ENCODE results near the gene REM2. TPM values are rescaled to one million over a fixed set of nuclear protein-coding genes. Genes with fewer than 3 reads are reported as not detected.
"Not testable (repeated sequence)": the region's sequence is repeated elsewhere in the genome, so short reads cannot be mapped to it uniquely, and the experiment has no call there.

REM2 gene
- total RNA-seq, 1 experiment from 2014 or later, result not detected

DNA sequence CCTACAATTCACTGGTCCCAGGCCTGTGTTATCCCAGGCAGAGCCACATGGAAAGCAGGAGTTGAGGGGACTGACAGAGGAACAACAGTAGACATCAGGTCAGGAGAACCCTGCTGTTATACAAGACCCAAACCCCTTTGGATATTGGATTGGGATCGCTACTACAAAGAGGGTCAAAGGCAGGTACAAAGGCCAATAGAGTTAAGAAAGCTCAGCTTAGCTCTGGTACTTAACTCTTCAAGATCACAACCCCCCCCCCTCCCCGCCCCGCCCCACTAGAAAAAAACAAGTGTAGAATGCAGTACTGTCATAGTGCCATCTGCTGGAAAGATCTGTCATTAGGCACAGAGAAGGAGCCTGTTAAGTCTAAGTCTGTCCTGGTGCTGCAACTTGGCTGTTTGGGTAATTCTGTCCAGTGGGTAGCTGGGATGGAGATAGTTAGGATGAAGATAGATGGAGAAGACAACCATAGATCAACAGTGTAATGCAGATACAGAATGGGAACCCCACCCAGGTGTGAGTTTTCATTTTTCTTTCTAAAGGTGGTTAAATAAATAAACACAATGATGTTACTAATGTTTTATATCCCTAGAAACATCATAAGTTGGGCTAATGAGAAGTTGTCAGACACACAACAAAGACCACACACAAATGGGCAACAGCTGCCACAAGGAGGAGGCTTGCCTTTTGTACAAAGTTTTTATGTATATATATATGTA lies 17.2 kb downstream of the REM2 start:
- Histone ChIP-seq H3K9me3 (no peaks in the 10 kb centered on the region), H3K4me3 (no peak overlapping the region), H3K27me3 (no peaks in the 10 kb centered on the region), H3K36me3 (no peaks in the 10 kb centered on the region)
- peak; percentile 8 for DNase-seq

DNA sequence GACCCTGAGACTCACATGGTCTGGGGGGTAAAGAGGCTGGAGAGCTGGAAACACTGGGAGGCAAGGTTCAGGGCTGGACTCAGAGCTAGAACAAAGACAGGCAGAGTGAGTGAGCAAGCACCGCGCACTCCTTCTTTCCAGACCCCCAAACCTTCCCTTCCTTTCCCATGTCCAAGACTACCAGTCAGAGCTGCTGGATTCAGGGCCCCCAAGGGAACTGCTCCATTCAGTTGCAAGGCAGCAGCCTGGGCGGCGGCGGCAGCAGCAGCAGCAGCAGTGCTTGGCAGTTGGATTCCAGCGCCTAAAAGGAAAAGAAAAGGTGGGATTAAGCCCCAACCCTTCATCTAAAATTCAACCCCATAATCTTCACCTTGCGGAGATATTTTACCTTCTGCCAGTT lies 18.8 kb downstream of the REM2 start:
- H3K27me3 ChIP-seq, result no peaks in the 10 kb centered on the region
- no peak overlapping the region for H3K4me3 ChIP-seq
- H3K36me3 ChIP-seq, result no peaks in the 10 kb centered on the region; the same call in 1 of the 2 replicates
- no peak for DNase-seq
- no peaks in the 10 kb centered on the region for H3K9me3 ChIP-seq

DNA sequence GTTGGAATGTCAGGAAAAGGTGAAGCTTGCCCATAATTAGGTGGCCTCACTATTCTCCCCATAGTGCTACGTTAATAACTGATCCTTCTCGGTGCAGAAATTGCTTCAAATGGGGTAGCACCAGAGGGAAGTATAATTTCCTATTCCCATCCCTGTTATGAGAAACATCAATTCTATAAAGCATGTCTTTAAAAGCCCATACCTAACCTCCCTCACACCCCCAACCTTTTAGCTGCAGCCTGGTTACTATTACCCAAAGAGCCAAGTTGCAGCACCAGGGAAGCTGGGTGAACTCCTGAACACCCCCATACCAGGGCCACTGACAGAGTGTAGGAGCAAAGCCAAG lies 20.7 kb downstream of the REM2 start:
- no peaks in the 10 kb centered on the region for H3K9me3 ChIP-seq
- no peak for DNase-seq
- no peaks in the 10 kb centered on the region for H3K27me3 ChIP-seq
- no peak overlapping the region for H3K4me3 ChIP-seq
- H3K36me3 ChIP-seq, result no peaks in the 10 kb centered on the region; the same call in 1 of the 2 replicates

DNA sequence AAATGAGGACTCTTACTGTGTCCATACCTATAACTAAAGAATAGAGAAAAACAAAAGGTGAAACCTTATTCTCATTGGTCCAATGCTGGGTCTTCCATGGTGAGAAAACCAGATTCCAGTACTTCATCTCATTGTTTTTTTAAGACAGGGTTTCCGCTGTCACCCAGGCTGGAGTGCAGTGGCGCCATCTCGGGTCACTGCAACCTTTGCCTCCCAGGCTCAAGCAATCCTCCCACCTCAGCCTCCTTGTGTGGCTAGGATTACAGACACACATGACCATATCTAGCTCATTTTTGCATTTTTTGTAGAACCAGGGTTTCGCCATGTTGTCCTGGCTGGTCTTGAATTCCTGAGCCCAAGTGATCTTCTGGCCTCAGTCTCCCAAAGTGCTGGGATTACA lies 22.6 kb downstream of the REM2 start:
- no peaks in the 10 kb centered on the region for H3K27me3 ChIP-seq
- no peaks in the 10 kb centered on the region for H3K9me3 ChIP-seq
- no peak for DNase-seq
- no peak overlapping the region for H3K4me3 ChIP-seq
- H3K36me3 ChIP-seq, result no peaks in the 10 kb centered on the region; the same call in 1 of the 2 replicates

DNA sequence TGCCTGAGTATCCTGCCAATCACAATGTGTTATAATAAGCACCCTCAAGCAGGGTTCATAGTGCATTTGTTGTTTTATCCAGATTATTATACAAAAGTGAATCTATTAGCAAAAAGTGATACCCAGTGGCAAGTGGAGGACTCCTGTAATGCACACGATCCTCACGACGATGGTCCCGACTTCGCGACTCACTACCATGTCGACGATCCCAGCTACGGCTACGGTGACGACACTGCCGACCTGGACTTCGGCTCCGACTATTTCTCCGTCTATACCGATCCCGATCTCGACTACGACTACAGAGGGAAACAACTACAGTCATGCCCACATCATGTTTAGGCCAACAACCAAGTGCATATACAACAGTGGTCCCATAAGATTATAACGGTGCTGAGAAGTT lies 23.1 kb downstream of the REM2 start:
- no peaks in the 10 kb centered on the region; the same call in 1 of the 2 replicates for H3K36me3 ChIP-seq
- H3K4me3 ChIP-seq, result no peak overlapping the region
- no peaks in the 10 kb centered on the region for H3K9me3 ChIP-seq
- H3K27me3 ChIP-seq, result no peaks in the 10 kb centered on the region
- no peak for DNase-seq

DNA sequence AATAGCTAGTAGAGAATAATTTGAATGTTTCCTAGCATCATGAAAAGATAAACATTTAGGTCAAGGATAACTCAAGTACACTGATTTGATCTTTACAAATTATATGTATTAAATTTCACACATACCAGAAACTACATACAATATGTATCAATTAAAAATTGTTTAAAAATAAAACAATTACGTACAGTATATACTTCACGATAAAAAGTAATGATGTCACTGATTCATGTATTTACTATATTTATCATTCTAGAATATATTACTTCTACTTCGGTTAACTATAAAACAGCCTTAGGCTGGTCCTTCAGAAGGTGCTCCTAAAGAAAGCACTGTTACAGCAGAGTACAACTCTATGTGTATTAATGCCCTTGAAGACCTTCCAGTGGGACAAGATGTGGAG lies 24.4 kb downstream of the REM2 start:
- Histone ChIP-seq H3K27me3 (no peaks in the 10 kb centered on the region), H3K4me3 (no peak overlapping the region), H3K9me3 (no peaks in the 10 kb centered on the region), H3K36me3 (no peaks in the 10 kb centered on the region; the same call in 1 of the 2 replicates)
- DNase-seq, result no peak

DNA sequence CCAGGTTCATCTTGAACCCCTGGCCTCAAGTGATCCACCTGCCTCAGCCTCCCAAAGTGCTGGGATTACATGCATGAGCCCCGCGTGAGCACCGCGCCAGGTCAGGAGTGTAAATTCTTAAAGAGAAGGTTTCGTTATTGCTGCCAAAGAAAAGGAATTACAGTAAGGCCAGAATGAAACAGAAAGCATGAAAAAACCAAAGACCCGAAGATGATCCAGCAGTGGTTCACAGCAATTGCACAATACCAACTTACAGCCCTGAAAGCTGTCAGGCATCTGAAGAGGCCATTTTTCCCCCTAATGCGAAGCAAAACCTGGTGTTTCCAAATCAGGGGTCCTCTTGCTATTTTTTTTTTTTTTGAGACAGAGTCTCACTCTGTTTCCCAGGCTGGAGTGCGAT lies 25.6 kb downstream of the REM2 start:
- no peak for DNase-seq
- Histone ChIP-seq H3K27me3 (no peaks in the 10 kb centered on the region), H3K4me3 (no peak overlapping the region), H3K9me3 (no peaks in the 10 kb centered on the region), H3K36me3 (no peaks in the 10 kb centered on the region; the same call in 1 of the 2 replicates)

DNA sequence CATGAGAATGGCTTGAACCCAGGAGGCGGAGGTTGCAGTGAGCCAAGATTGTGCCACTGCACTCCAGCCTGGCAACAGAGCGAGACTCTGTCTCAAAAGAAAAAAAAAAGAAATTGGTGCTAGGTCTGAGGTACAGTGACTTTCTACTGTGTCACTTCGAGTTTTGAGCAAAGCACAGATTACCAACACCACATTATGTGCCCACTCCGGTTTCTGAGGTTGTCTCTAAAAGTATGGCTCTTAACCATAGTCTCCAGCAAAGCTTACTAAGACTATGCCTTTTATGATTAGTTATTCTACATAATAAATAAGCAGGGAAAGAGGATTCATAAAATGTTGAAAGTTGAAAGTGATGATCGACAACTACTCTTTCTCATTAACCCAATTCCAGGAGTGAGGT lies 27.9 kb downstream of the REM2 start:
- DNase-seq, result no peak
- H3K9me3 ChIP-seq, result no peaks in the 10 kb centered on the region
- H3K4me3 ChIP-seq, result no peak overlapping the region
- H3K27me3 ChIP-seq, result no peaks in the 10 kb centered on the region
- no peaks in the 10 kb centered on the region; the same call in 1 of the 2 replicates for H3K36me3 ChIP-seq

DNA sequence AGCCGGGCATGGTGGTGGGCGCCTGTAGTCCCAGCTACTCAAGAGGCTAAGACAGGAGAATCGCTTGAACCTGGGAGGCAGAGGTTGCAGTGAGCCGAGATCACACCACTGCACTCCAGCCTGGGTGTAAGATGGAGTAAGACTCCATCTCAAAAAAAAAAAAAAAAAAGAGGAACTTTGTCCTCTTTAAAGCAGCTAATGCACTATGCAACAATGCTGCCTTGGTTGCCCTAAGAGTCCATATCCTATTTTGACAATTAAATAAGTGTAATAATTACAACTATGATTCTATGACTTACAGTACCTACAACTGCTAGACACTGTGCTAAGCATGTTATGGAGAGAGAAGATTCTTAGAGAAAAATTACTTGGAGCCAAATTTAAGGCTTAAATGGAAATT lies 31.8 kb downstream of the REM2 start:
- H3K4me3 ChIP-seq, H3K27me3 ChIP-seq, H3K36me3 ChIP-seq, H3K9me3 ChIP-seq, DNase-seq: not testable (repeated sequence)

DNA sequence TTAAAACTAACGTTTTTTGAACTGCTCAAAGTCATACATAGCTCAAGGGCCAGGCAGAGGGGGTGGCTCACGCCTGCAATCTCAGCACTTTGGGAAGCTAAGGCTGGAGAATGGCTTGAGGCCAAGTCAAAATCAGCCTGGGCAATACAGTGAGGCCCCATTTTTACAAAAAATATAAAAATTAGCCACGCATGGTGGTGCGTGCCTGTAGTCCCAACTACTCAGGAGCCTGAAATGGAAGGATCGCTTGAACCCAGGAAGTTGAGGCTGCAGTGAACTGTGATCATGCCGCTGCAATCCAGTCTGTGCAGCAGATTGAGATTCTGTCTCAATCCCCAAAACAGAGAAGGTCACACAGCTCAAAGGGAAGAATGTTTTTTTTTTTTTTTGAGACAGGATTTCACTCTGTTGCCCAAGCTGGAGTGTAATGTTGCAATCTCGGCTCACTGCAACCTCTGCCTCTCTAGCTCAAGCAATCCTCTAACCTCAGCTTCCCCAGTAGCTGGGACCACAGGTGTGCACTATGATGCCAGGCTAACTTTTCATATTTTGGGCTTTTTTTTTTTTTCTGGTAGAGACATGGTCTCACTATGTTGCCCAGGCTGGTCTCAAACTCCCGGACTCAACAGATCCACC lies 33.0 kb downstream of the REM2 start:
- H3K27me3 ChIP-seq, result no peaks in the 10 kb centered on the region
- no peaks in the 10 kb centered on the region for H3K9me3 ChIP-seq
- no peak for DNase-seq
- peaks cover 9% of the 10 kb centered on the region for H3K36me3 ChIP-seq
- H3K4me3 ChIP-seq, result no peak overlapping the region

DNA sequence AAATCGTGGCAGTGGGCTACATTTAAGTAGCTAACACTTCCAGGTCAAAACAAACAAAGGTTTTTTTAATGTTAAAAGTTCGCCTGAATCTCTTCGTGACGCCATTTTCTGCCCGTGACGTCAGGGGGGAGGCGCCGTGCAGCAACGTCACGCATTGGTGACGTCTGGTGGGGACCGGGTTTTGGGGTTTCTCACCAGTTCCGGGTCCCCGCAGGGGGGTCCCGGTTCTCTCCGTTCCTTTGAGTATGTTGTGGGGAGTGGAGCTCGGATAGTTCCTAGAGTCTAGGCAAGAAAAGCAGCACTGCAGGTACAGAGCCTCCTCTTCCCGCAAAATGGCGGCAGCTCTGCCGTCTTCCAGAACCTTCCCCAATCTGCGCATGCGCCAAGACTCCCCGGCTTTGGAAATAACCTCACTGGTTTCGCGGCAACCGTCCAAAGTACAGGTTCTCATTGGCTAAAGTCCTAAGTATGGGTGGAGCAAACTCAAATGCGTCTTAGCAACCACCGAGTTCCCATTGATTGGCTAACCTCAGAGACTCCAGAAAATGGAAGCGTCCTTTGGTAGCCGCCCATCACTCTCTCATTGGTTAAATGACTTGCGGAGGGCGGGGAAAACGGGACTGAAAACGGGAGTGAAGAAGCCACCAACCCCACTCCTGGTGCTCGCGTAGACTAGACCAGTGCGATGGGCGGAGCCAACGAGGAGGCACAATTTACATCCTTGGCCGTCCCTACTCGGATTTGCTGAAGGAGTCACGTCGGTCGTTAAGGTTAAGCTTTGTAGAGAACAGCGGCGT lies 36.0 kb downstream of the REM2 start, which contains the start of gene RBM23:
Gene RBM23, minus strand, starts transcription at position 346 of the 797 bp plus-strand sequence.
- peak within 1 kb of the TSS; percentile 55 for H3K4me3 ChIP-seq
- peaks cover 20% of the 10 kb centered on the region for H3K36me3 ChIP-seq
- H3K9me3 ChIP-seq, result no peaks in the 10 kb centered on the region
- peak; percentile 87 for DNase-seq
- no peaks in the 10 kb centered on the region for H3K27me3 ChIP-seq

DNA sequence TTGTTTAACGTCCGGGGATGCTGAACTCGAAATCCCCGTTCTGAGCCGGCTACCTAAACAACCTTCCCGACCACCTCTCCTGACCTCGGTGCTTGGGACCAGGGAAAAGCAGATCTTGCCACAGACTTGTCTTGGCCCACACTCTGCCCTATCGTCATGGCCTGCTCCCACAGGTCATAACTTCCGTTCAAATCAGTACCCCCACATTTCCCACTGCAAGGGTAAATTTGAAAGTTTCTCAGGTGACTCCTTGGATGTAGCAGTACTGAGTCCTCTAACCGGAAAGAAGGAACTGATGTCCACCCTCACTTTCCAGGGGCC lies 36.5 kb downstream of the REM2 start:
- Histone ChIP-seq H3K27me3 (no peaks in the 10 kb centered on the region), H3K36me3 (peaks cover 23% of the 10 kb centered on the region), H3K4me3 (peak overlapping the region; percentile 10), H3K9me3 (no peaks in the 10 kb centered on the region)
- DNase-seq, result no peak

DNA sequence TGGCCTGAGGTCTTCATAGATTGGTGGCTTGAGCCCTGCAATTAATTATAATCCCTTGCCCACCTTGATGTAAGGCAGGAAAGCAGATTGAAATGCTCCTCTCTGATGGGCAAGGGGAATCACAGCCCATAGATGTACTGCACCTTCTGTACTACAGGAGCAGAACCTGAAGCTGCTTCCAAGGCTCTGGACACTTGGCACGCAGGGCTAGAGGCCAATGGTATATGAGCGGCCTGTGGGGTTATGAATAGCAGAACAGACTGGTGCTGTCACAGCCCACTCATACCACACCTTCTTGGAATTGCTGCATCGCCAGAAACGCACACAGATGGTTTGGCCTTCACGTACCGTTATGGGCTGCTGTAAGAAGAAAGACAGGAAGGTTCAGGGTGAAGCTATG lies 37.7 kb downstream of the REM2 start:
- Histone ChIP-seq H3K36me3 (peaks cover 26% of the 10 kb centered on the region), H3K27me3 (no peaks in the 10 kb centered on the region)

DNA sequence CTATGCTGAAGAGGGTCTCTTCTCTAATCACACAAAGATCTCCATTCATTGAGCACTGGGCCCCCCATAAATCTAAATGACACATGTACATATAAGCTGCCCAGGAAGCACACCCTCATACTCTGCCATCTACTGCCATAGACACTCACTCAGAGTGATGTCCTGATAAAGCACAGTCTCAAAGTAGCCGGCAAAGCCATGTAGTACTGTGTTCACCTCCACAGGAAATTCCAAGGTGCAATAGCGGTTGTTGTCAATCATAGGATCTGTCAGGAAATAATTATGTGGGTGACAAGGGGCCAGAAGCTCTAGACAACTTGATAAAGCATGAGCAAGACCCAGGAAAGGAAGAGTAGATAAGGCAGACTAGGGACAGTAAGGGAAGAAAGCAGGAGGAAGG lies 39.3 kb downstream of the REM2 start:
- H3K36me3 ChIP-seq, result peaks cover 32% of the 10 kb centered on the region
- no peaks in the 10 kb centered on the region for H3K27me3 ChIP-seq
- H3K9me3 ChIP-seq, result no peaks in the 10 kb centered on the region
- no peak overlapping the region for H3K4me3 ChIP-seq
- DNase-seq, result no peak

More for the DNA sequence above, 37.7 kb downstream of the REM2 start:
- Histone ChIP-seq H3K4me3 (no peak overlapping the region), H3K9me3 (no peaks in the 10 kb centered on the region)
- DNase-seq, result no peak

DNA sequence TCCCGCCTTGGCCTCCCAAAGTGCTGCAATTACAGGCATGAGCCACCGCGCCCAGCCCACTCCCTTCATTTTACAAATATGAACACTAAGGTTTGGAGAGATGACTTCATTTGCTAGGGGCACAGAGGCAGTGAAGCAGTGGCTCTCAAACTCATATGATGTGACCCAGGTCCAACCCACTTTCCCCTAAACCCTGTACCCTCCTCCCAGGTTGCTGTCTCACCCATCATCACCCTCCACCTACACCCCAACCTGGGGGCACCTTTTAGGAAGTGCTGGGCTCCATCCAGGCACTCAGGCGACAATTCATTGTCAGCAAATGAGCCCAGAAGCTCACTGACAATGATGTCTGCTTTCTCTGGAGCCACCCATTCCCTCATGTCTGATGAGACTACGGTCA lies 40.7 kb downstream of the REM2 start:
- Histone ChIP-seq H3K36me3 (peaks cover 32% of the 10 kb centered on the region), H3K4me3 (no peak overlapping the region), H3K9me3 (no peaks in the 10 kb centered on the region), H3K27me3 (no peaks in the 10 kb centered on the region)
- DNase-seq, result no peak

DNA sequence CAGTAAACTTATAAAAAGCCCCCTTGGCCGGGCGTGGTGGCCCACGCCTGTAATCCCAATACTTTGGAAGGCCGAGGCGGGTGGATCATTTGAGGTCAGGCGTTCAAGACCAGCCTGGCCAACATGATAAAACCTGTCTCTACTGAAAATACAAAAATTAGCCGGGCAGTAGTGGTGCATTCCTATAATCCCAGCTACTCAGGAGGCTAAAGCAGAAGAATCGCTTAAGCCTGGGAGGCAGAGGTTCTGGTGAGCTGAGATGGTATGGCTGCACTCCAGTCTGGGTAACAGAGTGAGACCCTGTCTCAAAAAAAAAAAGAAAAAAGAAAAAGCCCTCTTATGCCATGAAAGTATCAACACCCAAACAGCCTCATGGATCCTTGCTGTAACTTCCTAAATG lies 42.5 kb downstream of the REM2 start:
- no peak overlapping the region for H3K4me3 ChIP-seq
- H3K27me3 ChIP-seq, result no peaks in the 10 kb centered on the region
- DNase-seq, result no peak
- H3K36me3 ChIP-seq, result peaks cover 28% of the 10 kb centered on the region
- H3K9me3 ChIP-seq, result no peaks in the 10 kb centered on the region

DNA sequence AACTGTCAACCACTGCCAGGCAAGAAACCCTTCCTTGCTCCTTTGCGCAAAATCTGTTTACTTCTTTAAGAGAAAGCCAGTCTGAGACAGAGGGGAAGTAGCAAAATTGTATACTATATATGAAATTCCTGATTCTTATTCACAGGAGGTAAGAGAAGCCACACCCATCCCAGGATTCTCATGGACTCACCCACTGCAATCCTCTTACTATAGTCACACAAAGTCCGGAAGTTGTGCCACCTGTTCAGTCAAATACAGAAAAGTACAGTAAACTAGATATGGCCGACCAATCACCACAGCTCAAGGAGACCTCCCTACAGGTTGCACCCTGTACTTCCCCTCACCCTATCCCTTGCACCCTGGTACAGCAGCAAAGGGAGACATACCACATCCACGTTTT lies 43.3 kb downstream of the REM2 start:
- DNase-seq, result no peak
- H3K9me3 ChIP-seq, result no peaks in the 10 kb centered on the region
- H3K36me3 ChIP-seq, result peaks cover 22% of the 10 kb centered on the region
- H3K4me3 ChIP-seq, result no peak overlapping the region
- no peaks in the 10 kb centered on the region for H3K27me3 ChIP-seq

Data from MG63 (cell line).